Stomach (tissue), 4 donors: Measurements from ENCODE around the gene RCN2.

ENCODE experiments used
- POLR2A ChIP-seq, 4 donors: fragments of 450-650 bp; IDR thresholded peaks; one replicate each; pipeline ENCODE4 v1.6.1; 2016; ENCODE audit warnings: antibody characterized with exemption in 4 of 4, control low read depth in 2 of 4, mild to moderate bottlenecking in 1 of 4, moderate library complexity in 1 of 4
- TF ChIP-seq, protein P1 (sequence below), 7 experiments: fragments of 450-650 bp in 4 of 7; fragments of 200-600 bp in 3 of 7; sonication (generic) in 3 of 7; IDR thresholded peaks; one replicate each; pipeline ENCODE4 v1.5.1; 2016 to 2019; ENCODE audit warnings: antibody characterized with exemption in 7 of 7, control low read depth in 2 of 7, mild to moderate bottlenecking in 1 of 7

- TF ChIP-seq, protein P1, sequence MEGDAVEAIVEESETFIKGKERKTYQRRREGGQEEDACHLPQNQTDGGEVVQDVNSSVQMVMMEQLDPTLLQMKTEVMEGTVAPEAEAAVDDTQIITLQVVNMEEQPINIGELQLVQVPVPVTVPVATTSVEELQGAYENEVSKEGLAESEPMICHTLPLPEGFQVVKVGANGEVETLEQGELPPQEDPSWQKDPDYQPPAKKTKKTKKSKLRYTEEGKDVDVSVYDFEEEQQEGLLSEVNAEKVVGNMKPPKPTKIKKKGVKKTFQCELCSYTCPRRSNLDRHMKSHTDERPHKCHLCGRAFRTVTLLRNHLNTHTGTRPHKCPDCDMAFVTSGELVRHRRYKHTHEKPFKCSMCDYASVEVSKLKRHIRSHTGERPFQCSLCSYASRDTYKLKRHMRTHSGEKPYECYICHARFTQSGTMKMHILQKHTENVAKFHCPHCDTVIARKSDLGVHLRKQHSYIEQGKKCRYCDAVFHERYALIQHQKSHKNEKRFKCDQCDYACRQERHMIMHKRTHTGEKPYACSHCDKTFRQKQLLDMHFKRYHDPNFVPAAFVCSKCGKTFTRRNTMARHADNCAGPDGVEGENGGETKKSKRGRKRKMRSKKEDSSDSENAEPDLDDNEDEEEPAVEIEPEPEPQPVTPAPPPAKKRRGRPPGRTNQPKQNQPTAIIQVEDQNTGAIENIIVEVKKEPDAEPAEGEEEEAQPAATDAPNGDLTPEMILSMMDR (IDR thresholded peaks at IDR 0.05), result no peak
- TF ChIP-seq POLR2A (IDR thresholded peaks at IDR 0.05), result no peak
These were observed 27.0 kb upstream of the RCN2 start for GRCh38 chr15:76904461-76905012.
